HG03354 (cell line): ENCODE data around the gene TRPV4.

Source experiments
- ATAC-seq: cut with Tn5 transposase; IDR thresholded peaks from one replicate; pipeline ENCODE4 v1.9.1; 2021; ENCODE audit warnings: mild to moderate bottlenecking; ENCODE audit not compliant: unreplicated experiment, poor library complexity, severe bottlenecking

TRPV4 gene

DNA sequence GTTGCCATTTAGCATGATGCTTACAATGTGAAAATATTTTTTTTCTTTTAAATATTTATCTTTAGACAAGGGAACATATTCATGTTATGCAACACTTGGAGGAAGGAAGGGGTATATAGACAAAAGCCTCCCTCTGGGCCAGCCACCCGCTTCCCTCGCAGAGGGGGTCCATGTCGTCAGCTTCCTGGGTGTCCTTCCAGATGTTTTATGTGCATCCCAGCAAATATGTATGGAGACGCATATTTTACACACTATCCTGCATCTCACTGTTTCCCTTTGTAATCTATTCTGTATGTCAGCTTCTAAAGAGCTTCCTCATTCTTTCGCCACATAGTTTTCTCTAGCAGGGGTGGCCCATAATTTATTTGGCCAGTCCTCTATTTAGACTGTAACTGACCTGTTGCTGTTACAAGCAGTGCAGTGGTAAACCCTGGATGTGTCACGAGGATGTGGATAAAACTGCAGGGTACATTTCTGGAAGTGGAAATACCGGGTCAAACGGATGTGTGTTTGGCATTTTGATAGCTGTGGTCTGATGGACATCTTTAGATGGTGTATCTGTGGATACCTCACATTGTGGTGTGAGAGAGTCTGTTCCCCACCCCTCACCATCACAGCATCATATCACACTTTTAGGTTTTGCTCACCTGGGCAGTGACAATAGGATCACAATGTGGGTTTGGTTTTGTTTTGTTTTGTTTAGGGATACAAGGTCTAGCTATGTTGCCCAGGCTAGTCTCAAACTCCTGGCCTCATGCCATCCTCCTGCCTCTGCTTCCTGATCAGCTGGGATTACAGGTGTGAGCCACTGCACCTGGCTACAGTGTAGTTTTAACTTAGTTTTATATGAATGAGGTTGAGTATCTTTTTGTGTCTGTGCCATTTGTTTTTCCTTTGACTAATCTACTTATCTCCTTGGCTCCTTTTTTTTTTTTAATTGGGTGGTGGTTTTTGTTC is 87.9 kb downstream of the TRPV4 start:
- ATAC-seq = no peak

- ATAC-seq = no peak
Measured at GRCh38 chr12:109744026-109744425, 89.2 kb downstream of the TRPV4 start.

DNA sequence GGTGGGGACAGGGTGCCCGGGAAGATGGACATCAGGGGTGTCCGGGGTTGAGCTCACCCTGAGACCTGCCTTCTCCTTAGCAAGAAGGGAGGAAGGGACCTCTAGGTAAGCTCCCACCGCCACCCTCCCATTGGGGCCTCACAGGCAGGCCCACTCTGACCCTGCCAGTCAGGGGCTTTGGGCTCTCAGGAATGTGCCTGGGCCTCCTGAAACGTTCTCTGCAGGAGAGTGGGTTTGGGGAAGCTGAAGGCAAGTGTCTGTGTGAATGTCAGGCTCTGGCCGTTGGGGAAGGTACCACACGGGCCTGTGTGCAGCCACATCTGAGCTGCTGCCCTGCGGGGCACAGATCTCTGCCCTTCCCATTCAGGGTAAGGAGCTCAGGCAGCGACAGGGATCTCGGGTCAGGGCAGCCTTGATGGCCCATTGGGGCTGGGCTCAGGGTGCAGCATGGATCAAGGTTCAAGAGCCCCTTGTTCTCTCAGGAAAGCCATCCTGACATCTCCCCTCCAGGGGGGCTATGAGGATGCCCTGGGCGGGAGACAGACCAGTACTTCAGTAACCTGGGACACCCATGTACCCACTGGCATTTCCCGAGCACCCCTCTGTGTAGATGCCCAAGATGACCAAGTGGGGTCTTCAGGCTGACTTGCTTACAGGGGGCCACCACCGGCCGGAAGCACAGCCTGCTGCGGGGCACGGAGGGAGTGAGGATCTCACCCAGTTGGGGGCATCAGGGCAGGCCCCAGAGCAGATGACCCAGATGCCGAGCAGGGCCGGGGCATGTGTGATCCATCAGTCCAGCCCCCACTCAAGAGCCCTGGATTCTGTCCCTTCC is 89.9 kb downstream of the TRPV4 start:
- no peak for ATAC-seq

DNA sequence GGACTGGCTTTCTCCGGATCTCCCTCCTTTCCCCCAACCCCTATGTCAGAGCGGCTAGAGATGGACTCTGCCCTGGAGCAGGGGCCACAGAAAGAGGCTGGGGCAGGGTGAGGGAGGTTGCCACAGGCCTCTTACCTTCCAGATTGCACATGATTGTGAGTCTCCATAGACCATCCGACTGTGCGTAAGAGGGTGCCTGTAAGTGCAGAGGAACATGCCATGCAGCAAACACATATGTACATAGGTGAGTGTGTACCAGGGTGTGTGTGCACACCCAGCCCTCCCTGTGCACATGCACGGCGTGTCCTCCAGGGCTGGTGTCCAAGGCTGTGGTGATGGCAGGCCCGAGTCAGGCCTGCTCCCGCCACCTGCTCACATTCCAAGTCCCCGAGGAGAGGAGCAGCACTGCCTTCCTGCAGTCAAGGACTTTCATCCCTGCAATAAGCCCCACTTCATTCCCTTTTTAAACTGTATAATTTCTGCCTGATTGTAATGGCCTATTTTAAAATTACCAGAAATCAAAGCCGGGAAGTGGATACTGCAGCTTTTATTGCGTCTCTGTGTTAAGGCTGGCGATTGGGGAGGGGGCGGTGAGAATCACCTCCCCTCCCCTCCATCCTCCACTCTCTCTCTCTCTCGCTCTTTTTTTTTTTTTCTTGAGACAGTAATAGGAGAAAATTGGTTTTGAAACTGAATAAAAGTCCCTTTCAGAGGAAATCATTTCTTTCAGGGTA is 91.1 kb downstream of the TRPV4 start:
- no peak for ATAC-seq

DNA sequence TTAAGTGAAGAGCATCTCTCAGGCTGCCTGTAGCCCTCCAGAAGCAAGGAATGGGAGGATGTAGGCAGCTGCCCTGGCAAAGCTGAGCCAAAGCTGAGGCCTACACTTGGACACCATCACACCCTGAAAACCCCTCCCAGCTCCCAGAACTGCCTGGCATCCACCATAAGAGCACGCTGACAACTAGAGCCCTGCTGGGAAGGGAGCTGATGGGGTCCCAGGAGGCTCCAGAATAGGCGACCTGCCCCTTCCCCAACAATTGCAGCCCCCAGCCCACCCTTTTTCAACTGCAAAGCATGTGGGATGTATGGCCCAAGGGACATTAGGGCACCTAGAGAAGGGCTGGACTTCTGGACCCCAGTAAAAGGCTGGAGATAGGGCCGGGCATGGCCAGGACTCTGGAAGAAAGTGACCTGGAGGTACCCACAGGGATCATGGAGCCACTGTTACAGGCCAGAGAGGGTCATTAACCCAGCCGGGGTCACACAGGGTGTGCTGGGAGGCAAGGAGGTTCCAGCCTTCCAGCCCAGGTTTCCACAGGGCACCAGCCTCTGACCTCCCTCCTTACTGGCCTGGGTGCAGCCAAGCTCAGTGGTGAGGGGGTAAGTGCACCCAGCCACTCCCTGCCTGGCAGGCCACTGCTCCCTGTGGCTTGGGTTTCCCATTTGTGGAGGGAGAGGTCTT is 91.8 kb downstream of the TRPV4 start:
- ATAC-seq = no peak

GRCh38 chr12:109740694-109741245 is 92.4 kb downstream of the TRPV4 start:
- ATAC-seq = no peak

GRCh38 chr12:109739747-109740693 is 93.2 kb downstream of the TRPV4 start:
- ATAC-seq = no peak

- no peak for ATAC-seq
Measured at GRCh38 chr12:109738878-109739665, 94.1 kb downstream of the TRPV4 start.

DNA sequence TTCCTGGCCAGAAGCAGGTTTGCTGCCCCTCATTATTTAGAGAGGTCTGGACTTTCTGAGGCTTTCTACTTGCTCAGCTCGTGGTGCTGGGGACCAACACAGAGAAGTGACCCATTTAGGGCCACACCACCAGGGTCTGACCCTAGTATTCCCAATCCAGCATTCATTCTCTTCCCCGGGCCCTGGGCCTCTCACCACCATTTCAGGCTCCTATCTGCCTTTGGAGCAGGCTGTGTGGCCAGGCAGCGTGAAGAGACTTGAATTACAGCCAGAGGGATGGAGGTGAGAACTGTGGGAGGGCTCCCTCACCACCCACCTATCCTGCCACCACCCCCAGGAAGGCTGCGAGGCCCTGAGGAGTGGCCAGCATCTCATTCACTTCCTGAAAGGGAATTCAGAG is 95.0 kb downstream of the TRPV4 start:
- ATAC-seq = no peak

DNA sequence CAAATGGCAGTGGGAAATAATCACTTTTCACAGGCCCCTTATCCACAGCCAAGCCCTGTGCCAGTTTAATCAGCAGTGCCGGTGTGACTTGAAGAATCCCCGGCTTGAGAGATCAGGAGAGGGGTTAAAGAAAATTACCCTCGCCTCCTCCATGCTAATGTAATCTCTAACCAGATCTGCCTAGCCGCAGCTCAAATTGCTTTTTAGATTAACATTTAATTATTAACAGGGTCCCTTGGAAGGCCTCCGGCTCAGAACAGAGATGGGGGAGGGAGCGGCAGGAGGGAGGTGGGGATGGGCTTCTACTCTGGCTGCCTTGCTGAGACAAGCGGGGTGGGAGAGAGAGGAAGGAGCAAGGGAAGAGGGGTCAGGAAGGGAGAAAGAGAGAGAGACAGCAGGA is 95.6 kb downstream of the TRPV4 start:
- ATAC-seq = no peak

GRCh38 chr12:109737126-109737525 is 96.1 kb downstream of the TRPV4 start:
- no peak for ATAC-seq

DNA sequence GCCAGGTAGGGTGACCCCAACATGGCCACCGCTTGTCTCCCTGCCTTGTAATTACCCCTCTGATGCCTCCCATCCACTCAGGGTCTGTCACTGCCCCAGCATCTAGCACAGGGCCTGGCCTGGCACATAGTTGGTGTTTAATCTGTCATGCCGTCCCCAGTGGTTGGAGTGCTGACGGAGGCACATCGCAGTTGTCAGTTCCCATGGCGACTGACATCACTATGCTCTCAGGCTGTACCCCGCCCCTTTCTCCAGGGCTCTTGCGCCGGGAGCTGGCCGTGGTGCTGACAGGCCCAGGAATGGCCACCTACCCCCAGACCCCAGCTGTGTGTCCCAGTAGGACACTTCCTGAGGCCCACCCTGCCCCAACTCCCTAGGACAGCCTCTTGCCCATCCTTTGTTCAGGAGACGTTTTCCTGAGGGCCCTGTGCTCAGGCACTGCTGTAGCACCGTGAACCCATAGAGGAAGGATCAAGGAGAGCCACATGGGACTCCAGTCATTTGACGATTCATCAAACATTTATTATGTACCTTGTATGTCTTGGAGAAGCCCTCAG is 96.6 kb downstream of the TRPV4 start:
- ATAC-seq = no peak

GRCh38 chr12:109735825-109736551 is 97.2 kb downstream of the TRPV4 start:
- no peak for ATAC-seq

DNA sequence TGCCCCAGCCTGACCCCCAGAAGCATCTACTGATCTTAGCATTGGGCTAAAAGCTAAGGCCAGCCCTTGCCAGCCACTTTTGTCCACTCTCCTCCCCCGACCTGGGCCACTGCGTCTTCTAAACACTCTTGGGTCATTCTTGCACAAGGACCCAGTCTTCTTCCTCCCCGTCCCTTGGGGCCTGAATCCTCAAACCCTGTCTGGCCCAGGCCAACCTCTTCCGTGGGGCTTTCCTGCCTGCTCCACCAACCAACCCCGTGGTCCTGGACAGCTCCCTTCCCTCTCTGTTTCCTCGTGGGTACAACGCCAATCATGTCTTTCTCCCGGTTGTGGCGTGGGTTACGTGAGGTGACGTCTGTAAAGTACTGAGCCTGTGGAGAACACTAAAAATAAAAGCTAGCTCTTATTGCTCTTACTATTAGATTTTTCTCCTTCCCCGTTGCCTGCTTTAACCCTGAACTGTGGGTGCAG is 98.1 kb downstream of the TRPV4 start:
- ATAC-seq = no peak

DNA sequence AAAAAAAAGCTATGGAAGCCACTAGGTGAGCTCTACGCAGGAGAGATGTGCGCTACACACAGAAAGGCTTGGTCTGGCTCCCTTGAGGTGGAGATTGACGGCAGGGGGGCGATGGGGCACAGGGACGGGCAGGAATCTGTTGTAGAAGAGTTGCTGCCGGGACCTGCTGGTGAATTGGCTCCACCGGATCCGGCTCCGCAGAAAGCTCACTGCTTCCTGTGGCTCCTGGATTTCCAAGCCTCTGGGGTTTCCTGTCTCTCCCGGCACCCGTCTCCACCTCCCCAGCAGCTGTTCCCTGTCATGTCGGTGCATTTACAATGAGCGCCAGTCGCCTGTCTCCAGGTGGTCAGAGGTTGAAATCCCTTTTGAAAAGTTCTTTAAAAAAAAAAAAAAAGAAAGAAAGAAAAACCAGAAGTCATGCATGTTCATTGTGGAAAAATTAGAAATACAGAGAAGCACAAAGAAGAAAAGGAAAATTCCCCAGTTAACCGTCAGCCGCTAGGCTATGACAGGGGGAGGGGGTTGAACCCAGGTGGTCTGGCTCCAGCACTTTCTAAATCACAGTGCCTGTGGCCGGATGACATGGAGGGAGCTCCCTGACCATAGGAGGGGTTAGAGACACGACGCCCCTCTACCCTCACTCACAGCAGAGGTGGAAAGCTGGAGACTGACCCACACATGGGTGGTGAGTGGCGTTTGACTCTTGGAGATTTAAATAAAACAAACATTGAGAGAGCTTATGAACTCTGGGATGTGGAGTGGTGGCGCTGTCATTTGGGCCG is 98.8 kb downstream of the TRPV4 start:
- ATAC-seq = no peak
